GM12878 (cell line): Measurements from ENCODE around the gene PTPRB. TPM values are rescaled to one million over a fixed set of nuclear protein-coding genes. Genes with fewer than 3 reads are reported as not detected.

Source experiments
- ATAC-seq: fragments of 200-7000 bp; cut with Tn5 transposase; 3 replicates; pipeline ENCODE4 v1.9.1; 2020; ENCODE audit warnings: mild to moderate bottlenecking, moderate library complexity
- BruUV-seq: library from RNA; stranded (reverse); fragments of 400-500 nt; replicated peaks from 2 replicates; lab custom pipeline; 2021; lab: Mats Ljungman, UMichigan
- CTCF ChIA-PET: fragments of 300-600 bp; sonication (Branson Sonifier 250); formaldehyde crosslinking; extraction: SDS; loops from one replicate; lab custom pipeline; 2021; ENCODE audit warnings: inconsistent platforms; lab: Yijun Ruan, JAX
- POLR2A ChIA-PET: fragments of 350-600 bp; formaldehyde crosslinking; extraction: SDS; loops from one replicate; lab custom pipeline; 2021; ENCODE audit warnings: inconsistent platforms; lab: Charles Lee
- RAD21 ChIA-PET: fragments of 300-600 bp; sonication (Branson Sonifier 250); formaldehyde crosslinking; loops from one replicate; lab custom pipeline; 2023; ENCODE audit warnings: antibody characterized with exemption; ENCODE audit not compliant: unreplicated experiment; lab: Charles Lee
- SMC1A ChIA-PET: fragments of 300-600 bp; sonication (Branson Sonifier 250); formaldehyde crosslinking; loops from one replicate; lab custom pipeline; 2023; ENCODE audit not compliant: unreplicated experiment, uncharacterized antibody; lab: Charles Lee
- DNase-seq: peaks from one replicate; pipeline ENCODE4 v3.0.0-alpha.2; 2011; ENCODE audit warnings: low read depth, low spot score
- FAIRE-seq: peaks from 3 replicates; lab custom pipeline; 2011; peaks lifted over from hg19 to GRCh38; lab: Jason Lieb, UNC
- H2AFZ ChIP-seq: 2 replicates; pipeline ENCODE4 v1.6.0; 2011; ENCODE audit warnings: low read depth, low read length, control low read depth; ENCODE audit not compliant: control insufficient read depth
- H3K27ac ChIP-seq: 2 replicates; pipeline ENCODE4 v1.5.1; 2011; ENCODE audit warnings: control low read depth; ENCODE audit not compliant: control insufficient read depth, insufficient read depth
- H3K27me3 ChIP-seq, 2 experiments: replicated peaks in 1 of 2; 2 replicates each; pipeline versions ENCODE4 v1.6.0 to v1.6.1; 2011; ENCODE audit warnings: low read length in 1 of 2; ENCODE audit not compliant: control insufficient read depth in 2 of 2, insufficient read depth in 2 of 2
- H3K36me3 ChIP-seq, 2 experiments: 2 replicates each; pipeline ENCODE4 v1.5.1; 2011; ENCODE audit warnings: low read length in 1 of 2; ENCODE audit not compliant: control insufficient read depth in 2 of 2, insufficient read depth in 2 of 2
- H3K4me1 ChIP-seq: 2 replicates; pipeline ENCODE4 v1.6.1; 2011; ENCODE audit warnings: mild to moderate bottlenecking, low read length, moderate library complexity, mixed read lengths; ENCODE audit not compliant: control insufficient read depth, insufficient read depth
- H3K4me2 ChIP-seq: 2 replicates; pipeline ENCODE4 v1.6.0; 2011; ENCODE audit warnings: control low read depth; ENCODE audit not compliant: control insufficient read depth, insufficient read depth
- H3K4me3 ChIP-seq: fragments of 200-600 bp; sonication (generic); 2 replicates; pipeline ENCODE4 v1.5.1; 2016
- H3K79me2 ChIP-seq: 2 replicates; pipeline ENCODE4 v1.6.0; 2011; ENCODE audit warnings: low read length; ENCODE audit not compliant: control insufficient read depth, insufficient read depth
- H3K9ac ChIP-seq: 2 replicates; pipeline ENCODE4 v1.8.0; 2011; ENCODE audit warnings: low read length, control low read depth, mixed read lengths; ENCODE audit not compliant: control insufficient read depth, insufficient read depth
- H3K9me3 ChIP-seq: replicated peaks from 3 replicates; pipeline ENCODE4 v1.5.1; 2011; ENCODE audit warnings: mild to moderate bottlenecking, low read length; ENCODE audit not compliant: control insufficient read depth, insufficient read depth
- H4K20me1 ChIP-seq: 2 replicates; pipeline ENCODE4 v1.6.0; 2011; ENCODE audit not compliant: control insufficient read depth, insufficient read depth
- BCLAF1 ChIP-seq: fragments of 450-650 bp; IDR thresholded peaks from 2 replicates; pipeline ENCODE4 v1.6.1; 2017; ENCODE audit warnings: antibody characterized with exemption, mild to moderate bottlenecking, moderate library complexity
- BMI1 ChIP-seq: fragments of 450-650 bp; IDR thresholded peaks from 2 replicates; pipeline ENCODE4 v1.6.1; 2016; ENCODE audit warnings: mild to moderate bottlenecking, moderate library complexity, borderline replicate concordance
- MEF2A ChIP-seq: IDR thresholded peaks from 2 replicates; pipeline ENCODE4 v1.6.1; 2011; ENCODE audit warnings: low read depth, mild to moderate bottlenecking, low read length, moderate library complexity; ENCODE audit not compliant: insufficient read depth
- MLLT1 ChIP-seq: fragments of 450-650 bp; IDR thresholded peaks from 2 replicates; pipeline ENCODE4 v1.6.1; 2016; ENCODE audit warnings: mild to moderate bottlenecking
- ZBTB33 ChIP-seq: fragments of 450-650 bp; IDR thresholded peaks from 2 replicates; pipeline ENCODE4 v1.6.1; 2017; ENCODE audit warnings: mild to moderate bottlenecking
- ZNF217 ChIP-seq: fragments of 450-650 bp; IDR thresholded peaks from 2 replicates; pipeline ENCODE4 v1.6.1; 2017; ENCODE audit warnings: antibody characterized with exemption, mild to moderate bottlenecking
- WGBS: methylation state at CpG from one replicate; pipeline ENCODE4 v1.1.6; 2016; ENCODE audit warnings: low lambda C conversion rate; ENCODE audit not compliant: insufficient replicate concordance, insufficient coverage; ENCODE audit errors: missing lambda C conversion rate; 5-methylcytosine and 5-hydroxymethylcytosine counted together
- in situ Hi-C: fragments of 300-500 bp; cut with MboI; formaldehyde crosslinking; loops from 9 replicates; pipeline ENCODE4 v1.14.3; 2018; ENCODE audit warnings: mixed read lengths
- intact Hi-C: fragments of 100-400 bp; cut with micrococcal nuclease; formaldehyde crosslinking; loops from one replicate; pipeline ENCODE4 v1.14.2; 2022; ENCODE audit not compliant: unreplicated experiment
- polyA plus RNA-seq, 11 experiments: library from polyadenylated mRNA; depleted of rRNA in 4 of 11; unstranded in 6 of 11; stranded (reverse) in 5 of 11; fragments of >200 nt; fragmentation: Nextera tagmentation in 4 of 11; fragmentation: Illumina TruSeq in 1 of 11; extraction: Ambion mirVana in 4 of 11; extraction: Trizol in 1 of 11; gene quantifications; 1 replicate in 1 of 11; 2 replicates in 10 of 11; pipeline versions ENCODE4 v1.2.1 to v1.2.3, GENCODE V29; 2011 to 2016; ENCODE audit warnings: inconsistent platforms in 2 of 11, missing spikeins in 2 of 11, low read depth in 1 of 11
- total RNA-seq, 4 experiments: library from RNA; depleted of rRNA in 3 of 4; stranded (reverse); fragments of >200 nt in 3 of 4; fragmentation: Illumina TruSeq in 1 of 4; extraction: Trizol in 1 of 4; gene quantifications; 2 replicates each; pipeline versions ENCODE4 v1.2.1 to v1.2.3, GENCODE V29; 2013 to 2021

Gene PTPRB
- total and polyA plus RNA-seq, 10 of the 15 experiments (the other 5 are each of a cell fraction or from before 2014, with no cell fraction given): 0.03 to 0.35 (median 0.05) TPM

GRCh38 chr12:70686907-70687306 lies 49.7 kb upstream of the PTPRB start:
- FAIRE-seq (no peak), ATAC-seq (no peak), DNase-seq (no peak)
- Histone ChIP-seq H3K36me3 (no peaks in the 10 kb centered on the region), H3K4me2 (no peak overlapping the region), H3K9me3 (no peaks in the 10 kb centered on the region), H3K27me3 (no peaks in the 10 kb centered on the region), H2AFZ (no peak overlapping the region), H3K9ac (no peak overlapping the region), H4K20me1 (no peaks in the 10 kb centered on the region), H3K27ac (no peak overlapping the region), H3K4me3 (no peak overlapping the region), H3K4me1 (no peaks in the 10 kb centered on the region), H3K79me2 (no peaks in the 10 kb centered on the region)
- no peak for TF ChIP-seq ZBTB33
- TF ChIP-seq ZNF217: no peak
- no peak for TF ChIP-seq MLLT1
- no peak for TF ChIP-seq MEF2A
- TF ChIP-seq BCLAF1: no peak
- no peak for TF ChIP-seq BMI1
- CTCF ChIA-PET: no interaction called here
- in situ Hi-C loops: no loop called here
- SMC1A ChIA-PET: no interaction called here
- intact Hi-C loops: no loop called here
- RAD21 ChIA-PET: interaction anchor here (1.3 kb wide), 1 partner anchor 42 kb away, joined by 4 read pairs; no protein-coding TSS in a partner anchor
- POLR2A ChIA-PET: no interaction called here
- 0% methylated on average over 1 of the region's 1 CpG for WGBS
- BruUV-seq: no TSS peak
